T-helper 22 cell (primary cell): ENCODE data around the gene CXCR2.

ENCODE experiments used
- DNase-seq: peaks from one replicate; pipeline ENCODE4 v3.0.0-alpha.2; 2020; ENCODE audit warnings: low read depth

The CXCR2 gene

GRCh38 chr2:218186355-218186766, 60.5 kb downstream of the CXCR2 start:
- peak; percentile 29 for DNase-seq
